IMR-90 (cell line): Measurements from ENCODE around the gene TRAPPC3. TPM values are rescaled to one million over a fixed set of nuclear protein-coding genes. Genes with fewer than 3 reads are reported as not detected.

Experiments used
- ATAC-seq: fragments of 200-7000 bp; cut with Tn5 transposase; 2 replicates; pipeline ENCODE4 v1.9.1; 2020; ENCODE audit warnings: low read depth, mild to moderate bottlenecking, moderate library complexity
- BruUV-seq: library from RNA; stranded (reverse); fragments of 400-500 nt; replicated peaks from 2 replicates; lab custom pipeline; 2021; lab: Mats Ljungman, UMichigan
- CTCF ChIA-PET: fragments of 300-600 bp; formaldehyde crosslinking; extraction: SDS; loops from one replicate; lab custom pipeline; 2021; ENCODE audit warnings: antibody characterized with exemption; lab: Yijun Ruan, JAX
- POLR2A ChIA-PET: fragments of 300-600 bp; sonication (Branson Sonifier 250); formaldehyde crosslinking; loops from one replicate; lab custom pipeline; 2022; ENCODE audit warnings: antibody characterized with exemption; ENCODE audit not compliant: unreplicated experiment; lab: Charles Lee
- DNase-seq: peaks from one replicate; pipeline ENCODE4 v3.0.0; 2013
- H2AFZ ChIP-seq: replicated peaks from 2 replicates; pipeline ENCODE3; 2013; ENCODE audit warnings: low read length, mild to moderate bottlenecking; ENCODE audit not compliant: poor library complexity
- H2AK5ac ChIP-seq: 2 replicates; pipeline ENCODE4 v1.6.1; 2013; ENCODE audit warnings: low read depth, low read length, inconsistent platforms
- H2AK9ac ChIP-seq: replicated peaks from 2 replicates; pipeline ENCODE3; 2013; ENCODE audit warnings: mild to moderate bottlenecking, low read depth, low read length, moderate library complexity; ENCODE audit not compliant: poor library complexity
- H2BK120ac ChIP-seq: 2 replicates; pipeline ENCODE4 v1.6.1; 2013; ENCODE audit warnings: low read depth, low read length, inconsistent platforms
- H2BK15ac ChIP-seq: 3 replicates; pipeline ENCODE4 v1.6.1; 2013; ENCODE audit warnings: low read depth, low read length, inconsistent platforms
- H2BK20ac ChIP-seq: 2 replicates; pipeline ENCODE4 v1.6.1; 2013; ENCODE audit warnings: low read depth, mild to moderate bottlenecking, inconsistent platforms, low read length, moderate library complexity
- H2BK5ac ChIP-seq: 2 replicates; pipeline ENCODE4 v1.6.1; 2013; ENCODE audit warnings: mild to moderate bottlenecking, low read depth, low read length, inconsistent platforms; ENCODE audit not compliant: poor library complexity, severe bottlenecking
- H3K14ac ChIP-seq: replicated peaks from 2 replicates; pipeline ENCODE4 v1.6.1; 2013; ENCODE audit warnings: low read depth, low read length, inconsistent platforms
- H3K18ac ChIP-seq: 2 replicates; pipeline ENCODE4 v1.6.1; 2013; ENCODE audit warnings: low read depth, low read length, control low read depth
- H3K23ac ChIP-seq: 2 replicates; pipeline ENCODE4 v1.6.1; 2013; ENCODE audit warnings: low read depth, low read length, inconsistent platforms
- H3K27ac ChIP-seq: 2 replicates; pipeline ENCODE4 v1.5.1; 2013; ENCODE audit warnings: mild to moderate bottlenecking, control low read depth, low read length; ENCODE audit not compliant: insufficient read depth
- H3K27me3 ChIP-seq: 2 replicates; pipeline ENCODE4 v1.6.1; 2013; ENCODE audit warnings: low read length; ENCODE audit not compliant: control insufficient read depth, insufficient read depth
- H3K36me3 ChIP-seq: 2 replicates; pipeline ENCODE4 v1.6.1; 2013; ENCODE audit warnings: low read length, mixed read lengths; ENCODE audit not compliant: control insufficient read depth, insufficient read depth
- H3K4ac ChIP-seq: 2 replicates; pipeline ENCODE4 v1.6.1; 2013; ENCODE audit warnings: low read depth, low read length, inconsistent platforms
- H3K4me1 ChIP-seq: 2 replicates; pipeline ENCODE4 v1.6.1; 2013; ENCODE audit warnings: low read length, mixed read lengths; ENCODE audit not compliant: control insufficient read depth, insufficient read depth
- H3K4me2 ChIP-seq: 2 replicates; pipeline ENCODE4 v1.6.1; 2013; ENCODE audit warnings: low read depth, mild to moderate bottlenecking, control low read depth, low read length, moderate library complexity
- H3K4me3 ChIP-seq: 2 replicates; pipeline ENCODE4 v1.5.1; 2013; ENCODE audit warnings: low read depth, mild to moderate bottlenecking, control low read depth, low read length, moderate library complexity; ENCODE audit not compliant: insufficient read depth
- H3K56ac ChIP-seq: 2 replicates; pipeline ENCODE4 v1.6.1; 2013; ENCODE audit warnings: low read length, inconsistent platforms; ENCODE audit not compliant: insufficient read depth; ENCODE audit errors: extremely low read depth
- H3K79me1 ChIP-seq, 2 experiments: 2 replicates each; pipeline ENCODE4 v1.6.1; 2013; ENCODE audit warnings: low read length in 2 of 2, inconsistent platforms in 1 of 2, low read depth in 1 of 2
- H3K9ac ChIP-seq: 2 replicates; pipeline ENCODE4 v1.6.1; 2013; ENCODE audit warnings: low read depth, low read length, control low read depth
- H3K9me1 ChIP-seq: 2 replicates; pipeline ENCODE4 v1.6.1; 2013; ENCODE audit warnings: low read length, inconsistent platforms; ENCODE audit not compliant: insufficient read depth
- H3K9me3 ChIP-seq: 2 replicates; pipeline ENCODE4 v1.6.1; 2013; ENCODE audit warnings: low read length; ENCODE audit not compliant: control insufficient read depth, insufficient read depth
- H4K20me1 ChIP-seq: 2 replicates; pipeline ENCODE4 v1.6.1; 2013; ENCODE audit warnings: low read length, inconsistent platforms; ENCODE audit not compliant: insufficient read depth
- H4K5ac ChIP-seq: 2 replicates; pipeline ENCODE4 v1.6.1; 2013; ENCODE audit warnings: mild to moderate bottlenecking, low read depth, low read length, control low read depth
- H4K8ac ChIP-seq, 2 experiments: 2 replicates each; pipeline ENCODE4 v1.6.1; 2013; ENCODE audit warnings: low read depth in 2 of 2, low read length in 2 of 2, control low read depth in 1 of 2, inconsistent platforms in 1 of 2
- H4K91ac ChIP-seq: 2 replicates; pipeline ENCODE4 v1.6.1; 2013; ENCODE audit warnings: low read depth, low read length, inconsistent platforms; ENCODE audit not compliant: insufficient read depth
- FOS ChIP-seq: fragments of 150-350 bp; IDR thresholded peaks from 2 replicates; pipeline ENCODE4 v1.6.1; 2016; ENCODE audit warnings: low read depth, low read length
- MXI1 ChIP-seq: IDR thresholded peaks from 2 replicates; pipeline ENCODE4 v1.6.1; 2012; ENCODE audit warnings: low read depth, mild to moderate bottlenecking, low read length, moderate library complexity, borderline replicate concordance
- WGBS, 2 experiments: methylation state at CpG; one replicate each; pipeline versions ENCODE4 v1.1.5 to v1.1.7; 2013; ENCODE audit warnings: missing lambda C conversion rate in 2 of 2; ENCODE audit not compliant: insufficient read length in 1 of 2; ENCODE audit errors: extremely low coverage in 2 of 2; 5-methylcytosine and 5-hydroxymethylcytosine counted together
- dilution Hi-C: fragments of 300-500 bp; cut with HindIII; formaldehyde crosslinking; loops from one replicate; pipeline ENCODE4 v1.14.3; 2018; ENCODE audit warnings: low sequenced_read_pairs; ENCODE audit not compliant: unreplicated experiment
- in situ Hi-C: fragments of 300-500 bp; cut with MboI; formaldehyde crosslinking; loops from 3 replicates; pipeline ENCODE4 v1.14.3; 2019; ENCODE audit warnings: low sequenced_read_pairs, inconsistent platforms, mixed read lengths
- intact Hi-C: fragments of 100-400 bp; cut with micrococcal nuclease; formaldehyde crosslinking; loops from 2 replicates; pipeline ENCODE4 v1.10.0; 2022
- polyA plus RNA-seq, 3 experiments: library from polyadenylated mRNA; depleted of rRNA; stranded (reverse); fragments of >200 nt; gene quantifications; 2 replicates each; pipeline ENCODE4 v1.2.3, GENCODE V29; 2012; ENCODE audit warnings: low replicate concordance in 1 of 3
- total RNA-seq: library from RNA; depleted of rRNA; stranded (reverse); fragments of >200 nt; gene quantifications from 2 replicates; pipeline ENCODE4 v1.2.3, GENCODE V29; 2012
- TF ChIP-seq, protein P1 (sequence below): fragments of 150-350 bp; IDR thresholded peaks from 2 replicates; pipeline ENCODE4 v1.6.1; 2017; ENCODE audit warnings: mild to moderate bottlenecking, antibody characterized with exemption, low read length, low read depth

Gene TRAPPC3
- total and polyA plus RNA-seq, 2 of the 4 experiments (the other 2 are of a cell fraction), result 76.0 to 77.8 TPM

DNA sequence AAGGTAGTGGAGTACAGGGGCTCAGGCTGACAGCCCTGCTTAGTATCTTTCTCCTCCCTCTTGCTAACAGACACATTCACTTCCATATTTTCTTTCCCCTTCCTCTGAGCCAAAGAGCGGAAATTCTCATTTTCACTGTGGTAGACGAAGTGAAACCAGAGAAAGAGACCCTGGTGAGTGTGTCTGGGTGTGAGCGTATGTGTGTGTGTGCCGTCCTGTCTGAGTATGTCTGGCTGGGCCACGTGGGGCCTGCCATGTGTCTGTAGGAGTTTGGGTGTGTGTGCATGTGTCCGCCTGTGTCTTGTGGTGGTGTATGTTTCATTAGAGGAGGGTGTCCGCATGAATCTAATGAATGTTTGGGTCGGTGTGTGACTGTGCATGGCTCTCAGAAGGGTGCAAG is 25.9 kb downstream of the TRAPPC3 start:
- Histone ChIP-seq H3K4me3 (no peak overlapping the region), H3K4ac (no peak overlapping the region), H3K14ac (no peak overlapping the region), H3K36me3 (no peaks in the 10 kb centered on the region), H4K20me1 (no peaks in the 10 kb centered on the region), H3K9me3 (no peaks in the 10 kb centered on the region), H3K27me3 (peaks cover 34% of the 10 kb centered on the region), H3K27ac (no peak overlapping the region), H3K79me1 (no peaks in the 10 kb centered on the region), H3K4me1 (peaks cover 8% of the 10 kb centered on the region), H2BK5ac (no peak overlapping the region), H3K56ac (no peak overlapping the region), H3K18ac (no peak overlapping the region), H3K9me1 (no peaks in the 10 kb centered on the region), H2BK15ac (no peak overlapping the region), H4K8ac (no peak overlapping the region), H2BK20ac (no peak overlapping the region), H3K9ac (no peak overlapping the region), H3K23ac (no peak overlapping the region), H3K4me2 (no peak overlapping the region), H2BK120ac (no peak overlapping the region), H2AK9ac (peak overlapping the region; percentile 16), H2AFZ (peak overlapping the region; percentile 70), H2AK5ac (peak overlapping the region; percentile 63; the same call in 1 of the 2 replicates), H4K91ac (no peak overlapping the region), H4K5ac (no peak overlapping the region)
- in situ Hi-C loops (loop anchor here (25.0 kb wide), 1 partner anchor 289 kb away; no protein-coding TSS in a partner anchor), intact Hi-C loops (no loop called here), dilution Hi-C loops (no loop called here)
- WGBS, 2 experiments, result 60% methylated on average over 1 of the region's 8 CpGs; no CpG with 5 or more reads in 1 of the 2 experiments
- ATAC-seq, result no peak
- no TSS peak for BruUV-seq
- DNase-seq, result no peak
- TF ChIP-seq, protein P1, sequence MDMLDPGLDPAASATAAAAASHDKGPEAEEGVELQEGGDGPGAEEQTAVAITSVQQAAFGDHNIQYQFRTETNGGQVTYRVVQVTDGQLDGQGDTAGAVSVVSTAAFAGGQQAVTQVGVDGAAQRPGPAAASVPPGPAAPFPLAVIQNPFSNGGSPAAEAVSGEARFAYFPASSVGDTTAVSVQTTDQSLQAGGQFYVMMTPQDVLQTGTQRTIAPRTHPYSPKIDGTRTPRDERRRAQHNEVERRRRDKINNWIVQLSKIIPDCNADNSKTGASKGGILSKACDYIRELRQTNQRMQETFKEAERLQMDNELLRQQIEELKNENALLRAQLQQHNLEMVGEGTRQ, result peak; percentile 40
- TF ChIP-seq FOS (no peak), MXI1 (no peak)
- ChIA-PET CTCF (interaction anchor here (1.1 kb wide), 1 partner anchor 12 kb away, joined by 3 read pairs; no protein-coding TSS in a partner anchor), POLR2A (no interaction called here)
